ENCODE measurements around the gene DRD1.
"Not testable (repeated sequence)": the region's sequence is repeated elsewhere in the genome, so short reads cannot be mapped to it uniquely, and the experiment has no call there.

Gene DRD1

GRCh38 chr5:175468892-175469291 is 24.9 kb upstream of the DRD1 start:
- DNase-seq (ENCODE audit: low read depth in 2 of 3, low spot score in 1 of 3) = no peak

GRCh38 chr5:175467983-175468690 is 24.2 kb upstream of the DRD1 start:
- no peak for DNase-seq (ENCODE audit: low read depth in 2 of 3, low spot score in 1 of 3)

- no peak for DNase-seq (ENCODE audit: low read depth in 2 of 3, low spot score in 1 of 3)
These were observed 22.8 kb upstream of the DRD1 start for GRCh38 chr5:175466700-175467318.

GRCh38 chr5:175465282-175465681 is 21.3 kb upstream of the DRD1 start:
- no peak for DNase-seq (ENCODE audit: low read depth in 2 of 3, low spot score in 1 of 3)

- DNase-seq (ENCODE audit: low read depth in 2 of 3, low spot score in 1 of 3) = no peak
These were observed 20.9 kb upstream of the DRD1 start for GRCh38 chr5:175464942-175465233.

GRCh38 chr5:175464074-175464941 is 20.3 kb upstream of the DRD1 start:
- peak; percentile 50 to 86 (median 50) for DNase-seq (ENCODE audit: low read depth in 2 of 3, low spot score in 1 of 3)

GRCh38 chr5:175463641-175464040 is 19.7 kb upstream of the DRD1 start:
- DNase-seq (ENCODE audit: low read depth in 2 of 3, low spot score in 1 of 3) = no peak

- DNase-seq (ENCODE audit: low read depth in 2 of 3, low spot score in 1 of 3) = no peak
These were observed 17.4 kb upstream of the DRD1 start for GRCh38 chr5:175461370-175461769.

GRCh38 chr5:175460552-175460951 is 16.6 kb upstream of the DRD1 start:
- DNase-seq (ENCODE audit: low read depth in 2 of 3, low spot score in 1 of 3) = no peak

- DNase-seq (ENCODE audit: low read depth in 2 of 3, low spot score in 1 of 3) = no peak
These were observed 16.1 kb upstream of the DRD1 start for GRCh38 chr5:175460126-175460525.

- DNase-seq (ENCODE audit: low read depth in 2 of 3, low spot score in 1 of 3) = no peak
These were observed 13.5 kb upstream of the DRD1 start for GRCh38 chr5:175457466-175457865.

- no peak for DNase-seq (ENCODE audit: low read depth in 2 of 3, low spot score in 1 of 3)
These were observed 12.2 kb upstream of the DRD1 start for GRCh38 chr5:175456105-175456742.

- not testable (repeated sequence) for DNase-seq (ENCODE audit: low read depth in 2 of 3, low spot score in 1 of 3)
These were observed 10.4 kb upstream of the DRD1 start for GRCh38 chr5:175454338-175454737.

GRCh38 chr5:175452166-175452565 is 8.2 kb upstream of the DRD1 start:
- DNase-seq (ENCODE audit: low read depth in 2 of 3, low spot score in 1 of 3) = no peak

GRCh38 chr5:175448276-175448675 is 4.3 kb upstream of the DRD1 start:
- DNase-seq (ENCODE audit: low read depth in 2 of 3, low spot score in 1 of 3) = no peak

GRCh38 chr5:175447571-175447970 is 3.6 kb upstream of the DRD1 start:
- DNase-seq (ENCODE audit: low read depth in 2 of 3, low spot score in 1 of 3) = no peak

- not testable (repeated sequence) for DNase-seq (ENCODE audit: low read depth in 2 of 3, low spot score in 1 of 3)
These were observed 2.4 kb upstream of the DRD1 start for GRCh38 chr5:175446378-175446777.

- DNase-seq (ENCODE audit: low read depth in 2 of 3, low spot score in 1 of 3) = no peak
These were observed 999 bp upstream of the DRD1 start for GRCh38 chr5:175444905-175445456.

GRCh38 chr5:175443514-175444059 is 395 bp downstream of the DRD1 start:
- no peak for DNase-seq (ENCODE audit: low read depth in 2 of 3, low spot score in 1 of 3)

GRCh38 chr5:175438234-175438857 is 5.6 kb downstream of the DRD1 start:
- DNase-seq (ENCODE audit: low read depth in 2 of 3, low spot score in 1 of 3) = no peak

- no peak for DNase-seq (ENCODE audit: low read depth in 2 of 3, low spot score in 1 of 3)
These were observed 7.6 kb downstream of the DRD1 start for GRCh38 chr5:175436359-175436758.
